ENCODE measurements around the gene PMM1.

DNA sequence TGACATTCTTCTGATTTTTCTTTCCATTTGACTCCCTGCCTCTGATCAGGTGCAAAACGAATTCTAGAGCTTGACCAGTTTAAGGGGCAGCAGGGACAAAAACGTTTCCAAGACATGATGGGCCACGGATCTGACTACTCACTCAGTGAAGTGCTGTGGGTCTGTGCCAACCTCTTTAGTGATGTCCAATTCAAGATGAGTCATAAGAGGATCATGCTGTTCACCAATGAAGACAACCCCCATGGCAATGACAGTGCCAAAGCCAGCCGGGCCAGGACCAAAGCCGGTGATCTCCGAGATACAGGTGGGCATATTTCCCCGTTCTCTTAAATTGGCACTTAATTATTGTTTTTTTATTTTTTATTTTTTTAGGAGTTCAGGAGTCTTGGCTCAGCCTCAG lies 46.8 kb upstream of the PMM1 start:
- TF ChIP-seq EP300 (IDR thresholded peaks at IDR 0.05) = no peak
- TF ChIP-seq POLR2AphosphoS5 (IDR thresholded peaks at IDR 0.05) = no peak
- no peak for TF ChIP-seq POLR2A (IDR thresholded peaks at IDR 0.05)

All from stomach (tissue), 4 donors.